GF-D8 (cell line): Measurements from ENCODE around the gene GDF2.

ENCODE experiments used
- DNase-seq: peaks from one replicate; lab custom pipeline; 2025; lab: John Stamatoyannopoulos, UW

The GDF2 gene

GRCh38 chr10:47333532-47333931 lies 11.3 kb downstream of the GDF2 start:
- DNase-seq, result no peak

GRCh38 chr10:47334466-47335295 lies 12.4 kb downstream of the GDF2 start:
- DNase-seq, result no peak

- no peak for DNase-seq
Observed at GRCh38 chr10:47335906-47336305, 13.7 kb downstream of the GDF2 start.

DNA sequence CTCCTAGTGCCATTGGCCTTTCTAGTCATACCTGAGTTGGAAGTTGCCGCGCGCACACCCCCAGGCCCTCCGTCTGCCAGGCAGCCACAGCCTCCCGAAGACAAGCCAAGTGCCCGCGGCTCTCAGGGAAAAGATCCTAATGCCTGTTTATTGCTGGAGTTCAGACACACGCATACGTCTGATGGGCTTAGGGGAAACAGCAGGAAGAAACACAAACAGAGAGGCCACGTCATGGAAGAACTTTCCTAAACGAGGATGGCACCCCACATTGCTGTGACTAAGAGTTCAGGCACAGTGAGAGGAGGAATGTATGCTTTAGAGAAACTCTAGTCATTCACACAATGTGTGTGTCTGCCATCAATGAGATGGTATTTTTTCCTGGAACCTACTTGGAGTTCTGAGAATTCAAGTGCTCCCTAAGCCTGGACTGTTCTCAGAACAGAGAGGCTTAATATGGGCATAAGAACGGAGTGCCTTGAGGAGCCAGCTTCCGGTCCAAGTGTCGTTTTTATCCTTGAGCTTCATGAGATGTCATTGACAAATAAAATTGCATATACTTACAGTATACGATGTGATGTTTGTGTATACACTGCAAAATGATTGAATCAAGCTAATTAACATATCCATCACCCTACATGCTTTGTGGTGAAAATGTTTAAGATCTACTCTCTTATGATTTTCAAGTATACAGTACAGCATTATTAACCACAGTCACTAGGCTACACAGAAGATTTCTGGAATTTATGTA lies 14.3 kb downstream of the GDF2 start:
- no peak for DNase-seq

DNA sequence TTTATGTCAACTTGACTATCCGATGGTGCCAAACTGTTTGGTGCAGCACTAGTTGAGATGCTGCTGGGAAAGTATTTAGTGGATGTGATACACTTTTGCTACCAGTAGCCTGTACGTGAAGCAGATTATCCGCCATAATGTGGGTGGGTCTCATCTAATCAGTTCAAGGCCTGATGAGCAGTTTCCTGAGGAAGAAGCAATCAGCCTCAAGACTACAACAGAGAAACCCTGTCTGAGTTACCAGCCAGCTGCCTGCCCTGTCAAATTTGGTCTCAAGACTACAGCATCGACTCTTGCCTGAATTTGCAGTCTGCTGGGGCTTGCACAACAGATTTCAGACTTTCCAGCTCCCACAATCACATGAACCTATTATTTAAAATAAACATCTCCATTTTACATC lies 15.1 kb downstream of the GDF2 start:
- no peak for DNase-seq

DNA sequence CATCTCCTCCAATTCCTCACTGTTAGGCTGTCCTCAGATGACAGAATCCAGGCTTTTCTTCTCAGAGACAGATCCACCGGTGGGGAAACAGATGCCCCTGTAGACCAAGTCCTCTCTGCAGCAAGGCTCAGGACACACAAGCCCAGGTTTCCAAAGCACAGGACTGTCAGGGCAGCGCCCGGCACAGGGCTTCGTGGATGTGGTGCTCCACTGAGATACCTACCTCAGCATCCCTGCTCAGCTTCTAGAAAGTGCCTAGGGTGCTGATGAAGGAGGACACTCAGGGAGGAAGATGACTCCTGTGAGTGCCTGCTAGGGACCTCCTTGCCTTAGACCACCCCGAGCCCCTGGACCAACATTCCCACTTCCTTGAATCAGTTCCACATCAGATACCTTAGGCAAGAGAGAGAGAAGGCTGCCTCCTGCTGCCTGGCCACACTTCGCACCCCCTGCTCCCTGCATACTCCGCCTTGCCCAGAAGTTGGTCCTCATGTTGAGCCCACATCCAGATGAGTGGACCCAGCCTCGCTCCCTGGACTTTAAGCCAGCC lies 17.0 kb downstream of the GDF2 start:
- DNase-seq, result no peak

- no peak for DNase-seq
Observed at GRCh38 chr10:47339759-47340607, 17.7 kb downstream of the GDF2 start.

DNA sequence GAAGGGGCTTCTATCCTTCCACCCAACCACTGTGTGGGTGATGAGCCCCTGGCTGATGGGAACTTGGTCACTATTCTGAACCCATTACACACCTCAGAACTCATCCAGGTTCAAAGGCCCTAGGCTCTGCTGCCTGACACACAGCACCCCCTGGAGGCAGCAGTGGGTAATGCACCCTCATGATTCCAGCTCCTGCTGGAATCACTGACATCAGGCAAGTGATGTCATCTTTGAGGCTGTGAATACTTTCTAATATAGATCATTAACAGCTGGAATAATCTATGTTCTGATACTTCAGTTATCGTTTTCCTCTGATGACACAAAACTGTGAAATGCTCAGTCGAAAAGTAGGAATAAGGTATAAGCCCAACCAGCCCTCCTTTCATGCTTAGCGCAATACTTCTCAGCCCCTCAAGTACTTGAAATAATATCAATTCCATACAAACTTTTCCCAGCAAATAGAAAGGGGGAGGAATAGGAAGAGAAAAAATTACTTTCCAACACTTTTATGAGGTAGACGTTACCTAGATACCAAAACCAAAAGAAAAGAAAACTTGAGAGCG lies 18.4 kb downstream of the GDF2 start:
- no peak for DNase-seq

GRCh38 chr10:47344996-47345870 lies 23.0 kb downstream of the GDF2 start:
- no peak for DNase-seq

DNA sequence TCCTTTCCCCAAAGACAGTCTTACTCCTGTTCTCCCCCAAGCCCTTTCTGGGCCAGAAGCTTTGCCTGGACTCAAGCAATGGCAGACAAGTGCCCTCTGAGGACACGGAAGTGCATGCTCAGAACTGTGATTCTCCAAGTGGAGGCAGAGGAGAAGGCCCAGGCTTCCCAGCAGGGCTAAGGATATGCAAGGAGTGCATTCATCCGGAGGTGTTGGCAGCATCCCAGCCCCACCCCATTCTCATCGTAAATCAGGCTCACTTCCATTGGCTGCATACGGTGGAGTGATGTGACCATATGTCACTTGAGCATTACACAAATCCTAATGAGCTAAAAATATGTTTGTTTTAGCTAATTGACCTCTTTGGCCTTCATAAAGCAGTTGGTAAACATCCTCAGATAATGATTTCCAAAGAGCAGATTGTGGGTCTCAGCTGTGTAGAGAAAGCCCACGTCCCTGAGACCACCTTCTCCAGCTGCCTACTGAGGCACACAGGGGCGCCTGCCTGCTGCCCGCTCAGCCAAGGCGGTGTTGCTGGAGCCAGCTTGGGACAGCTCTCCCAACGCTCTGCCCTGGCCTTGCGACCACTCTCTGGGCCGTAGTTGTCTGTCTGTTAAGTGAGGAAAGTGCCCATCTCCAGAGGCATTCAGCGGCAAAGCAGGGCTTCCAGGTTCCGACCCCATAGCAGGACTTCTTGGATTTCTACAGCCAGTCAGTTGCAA lies 24.5 kb downstream of the GDF2 start:
- DNase-seq, result no peak

DNA sequence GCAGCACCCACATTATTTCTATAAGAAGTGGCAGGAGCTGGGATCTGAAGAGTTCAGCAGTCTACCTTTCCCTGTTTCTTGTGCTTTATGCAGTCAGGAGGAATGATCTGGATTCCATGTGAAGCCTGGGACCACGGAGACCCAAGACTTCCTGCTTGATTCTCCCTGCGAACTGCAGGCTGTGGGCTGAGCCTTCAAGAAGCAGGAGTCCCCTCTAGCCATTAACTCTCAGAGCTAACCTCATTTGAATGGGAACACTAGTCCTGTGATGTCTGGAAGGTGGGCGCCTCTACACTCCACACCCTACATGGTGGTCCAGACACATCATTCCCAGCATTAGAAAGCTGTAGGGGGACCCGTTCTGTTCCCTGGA lies 25.0 kb downstream of the GDF2 start:
- no peak for DNase-seq

GRCh38 chr10:47348138-47348651 lies 25.9 kb downstream of the GDF2 start, which contains the start of gene RBP3:
Gene RBP3 (plus strand): TSS chr10:47348363. CDS start chr10:47348485, 122 bp downstream.
- DNase-seq, result no peak

GRCh38 chr10:47348661-47349470 lies 26.6 kb downstream of the GDF2 start:
- no peak for DNase-seq

DNA sequence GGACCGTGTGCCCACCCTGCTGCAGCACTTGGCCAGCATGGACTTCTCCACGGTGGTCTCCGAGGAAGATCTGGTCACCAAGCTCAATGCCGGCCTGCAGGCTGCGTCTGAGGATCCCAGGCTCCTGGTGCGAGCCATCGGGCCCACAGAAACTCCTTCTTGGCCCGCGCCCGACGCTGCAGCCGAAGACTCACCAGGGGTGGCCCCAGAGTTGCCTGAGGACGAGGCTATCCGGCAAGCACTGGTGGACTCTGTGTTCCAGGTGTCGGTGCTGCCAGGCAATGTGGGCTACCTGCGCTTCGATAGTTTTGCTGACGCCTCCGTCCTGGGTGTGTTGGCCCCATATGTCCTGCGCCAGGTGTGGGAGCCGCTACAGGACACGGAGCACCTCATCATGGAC lies 27.3 kb downstream of the GDF2 start:
- DNase-seq, result no peak

DNA sequence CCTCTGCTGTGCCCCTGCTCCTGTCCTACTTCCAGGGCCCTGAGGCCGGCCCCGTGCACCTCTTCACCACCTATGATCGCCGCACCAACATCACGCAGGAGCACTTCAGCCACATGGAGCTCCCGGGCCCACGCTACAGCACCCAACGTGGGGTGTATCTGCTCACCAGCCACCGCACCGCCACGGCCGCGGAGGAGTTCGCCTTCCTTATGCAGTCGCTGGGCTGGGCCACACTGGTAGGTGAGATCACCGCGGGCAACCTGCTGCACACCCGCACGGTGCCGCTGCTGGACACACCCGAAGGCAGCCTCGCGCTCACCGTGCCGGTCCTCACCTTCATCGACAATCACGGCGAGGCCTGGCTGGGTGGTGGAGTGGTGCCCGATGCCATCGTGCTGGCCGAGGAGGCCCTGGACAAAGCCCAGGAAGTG lies 27.7 kb downstream of the GDF2 start:
- no peak for DNase-seq

- DNase-seq, result no peak
Observed at GRCh38 chr10:47350671-47351640, 28.7 kb downstream of the GDF2 start.

GRCh38 chr10:47351899-47352815 lies 29.9 kb downstream of the GDF2 start:
- DNase-seq, result no peak
